Liver (tissue), 9 donors: Measurements from ENCODE around the gene LAMB2. TPM values are rescaled to one million over a fixed set of nuclear protein-coding genes. Genes with fewer than 3 reads are reported as not detected.

ENCODE experiments used
- DNase-seq: peaks from one replicate; pipeline ENCODE4 v3.0.0-alpha.2; 2017; ENCODE audit warnings: low spot score
- H3K27ac ChIP-seq, 2 donors: one replicate each; pipeline ENCODE4 v1.7.0; 2013; ENCODE audit warnings: inconsistent platforms in 2 of 2, low read length in 2 of 2, control low read depth in 1 of 2, low read depth in 1 of 2, mild to moderate bottlenecking in 1 of 2
- H3K27me3 ChIP-seq, 4 donors: one replicate each; pipeline versions ENCODE4 v1.6.1 to v1.7.0; 2013; ENCODE audit warnings: low read length in 3 of 4, inconsistent platforms in 1 of 4, mild to moderate bottlenecking in 1 of 4, moderate library complexity in 1 of 4; ENCODE audit not compliant: control insufficient read depth in 4 of 4, insufficient read depth in 4 of 4
- H3K36me3 ChIP-seq, 4 donors: one replicate each; pipeline versions ENCODE4 v1.6.1 to v1.7.0; 2013; ENCODE audit warnings: low read length in 3 of 4, mild to moderate bottlenecking in 3 of 4, low read depth in 1 of 4, moderate library complexity in 1 of 4; ENCODE audit not compliant: control insufficient read depth in 4 of 4, insufficient read depth in 3 of 4
- H3K4me1 ChIP-seq, 4 donors: one replicate each; pipeline versions ENCODE4 v1.6.1 to v1.7.0; 2013; ENCODE audit warnings: low read length in 3 of 4, mild to moderate bottlenecking in 3 of 4, moderate library complexity in 1 of 4; ENCODE audit not compliant: control insufficient read depth in 4 of 4, insufficient read depth in 4 of 4
- H3K4me3 ChIP-seq, 3 donors: one replicate each; pipeline versions ENCODE4 v1.6.1 to v1.7.0; 2013; ENCODE audit warnings: low read length in 3 of 3, control low read depth in 1 of 3, low read depth in 1 of 3, mild to moderate bottlenecking in 1 of 3
- H3K9ac ChIP-seq, 2 donors: one replicate each; pipeline ENCODE4 v1.7.0; 2013; ENCODE audit warnings: low read length in 2 of 2, mild to moderate bottlenecking in 2 of 2, moderate library complexity in 2 of 2, control low read depth in 1 of 2, low read depth in 1 of 2
- H3K9me3 ChIP-seq, 4 donors: one replicate each; pipeline versions ENCODE4 v1.6.1 to v1.7.0; 2013; ENCODE audit warnings: low read length in 3 of 4; ENCODE audit not compliant: control insufficient read depth in 4 of 4
- EGR1 ChIP-seq, 2 donors: IDR thresholded peaks; 2 replicates each; pipeline ENCODE4 v1.6.1; 2016 to 2018; ENCODE audit warnings: antibody characterized with exemption in 2 of 2, low read depth in 2 of 2
- FOXA1 ChIP-seq: IDR thresholded peaks from 2 replicates; pipeline ENCODE4 v1.6.1; 2016; ENCODE audit warnings: antibody characterized with exemption
- FOXA2 ChIP-seq: IDR thresholded peaks from 2 replicates; pipeline ENCODE4 v1.6.1; 2016; ENCODE audit warnings: antibody characterized with exemption
- GABPA ChIP-seq, 2 donors: IDR thresholded peaks in 1 of 2; conservative IDR thresholded peaks in 1 of 2; 2 replicates each; pipeline ENCODE4 v1.6.1; 2016; ENCODE audit warnings: antibody characterized with exemption in 2 of 2, mild to moderate bottlenecking in 1 of 2, moderate library complexity in 1 of 2
- HNF4A ChIP-seq, 2 donors: conservative IDR thresholded peaks; 2 replicates each; pipeline ENCODE4 v1.6.1; 2016; ENCODE audit warnings: antibody characterized with exemption in 2 of 2, mild to moderate bottlenecking in 2 of 2
- HNF4G ChIP-seq: IDR thresholded peaks from 2 replicates; pipeline ENCODE4 v1.6.1; 2016; ENCODE audit warnings: antibody characterized with exemption
- JUND ChIP-seq, 2 donors: IDR thresholded peaks; 2 replicates each; pipeline ENCODE4 v1.6.1; 2016; ENCODE audit warnings: antibody characterized with exemption in 2 of 2
- NR2F2 ChIP-seq: IDR thresholded peaks from 2 replicates; pipeline ENCODE4 v1.6.1; 2016; ENCODE audit warnings: antibody characterized with exemption
- RAD21 ChIP-seq, 2 donors: IDR thresholded peaks; 2 replicates each; pipeline ENCODE4 v1.6.1; 2016; ENCODE audit warnings: antibody characterized with exemption in 2 of 2, mild to moderate bottlenecking in 2 of 2
- RXRA ChIP-seq, 2 donors: IDR thresholded peaks; 2 replicates each; pipeline ENCODE4 v1.6.1; 2017 to 2018; ENCODE audit warnings: antibody characterized with exemption in 2 of 2, mild to moderate bottlenecking in 1 of 2
- SP1 ChIP-seq: IDR thresholded peaks from 2 replicates; pipeline ENCODE4 v1.6.1; 2018; ENCODE audit warnings: antibody characterized with exemption, mild to moderate bottlenecking
- TAF1 ChIP-seq: conservative IDR thresholded peaks from 2 replicates; pipeline ENCODE4 v1.6.1; 2016; ENCODE audit warnings: antibody characterized with exemption, mild to moderate bottlenecking
- YY1 ChIP-seq: IDR thresholded peaks from 2 replicates; pipeline ENCODE4 v1.6.1; 2016; ENCODE audit warnings: antibody characterized with exemption, mild to moderate bottlenecking
- WGBS: extraction: QIAGEN DNeasy Blood & Tissue Kit; methylation state at CpG from one replicate; pipeline ENCODE4 v1.1.7; 2013; 5-methylcytosine and 5-hydroxymethylcytosine counted together
- polyA plus RNA-seq, 2 donors: library from polyadenylated mRNA; stranded (reverse) in 1 of 2; unstranded in 1 of 2; fragments of 200-250 nt in 1 of 2; fragments of >200 nt in 1 of 2; fragmentation: Nextera tagmentation in 1 of 2; extraction: Ambion mirVana in 1 of 2; gene quantifications; one replicate each; pipeline versions ENCODE4 v1.2.1 to v1.2.3, GENCODE V29; 2013 to 2015
- total RNA-seq, 2 donors: library from RNA; depleted of rRNA; stranded (reverse); fragments of >200 nt; gene quantifications; one replicate each; pipeline ENCODE4 v1.2.3, GENCODE V29; 2014
- TF ChIP-seq, protein P1 (sequence below): IDR thresholded peaks from 2 replicates; pipeline ENCODE4 v1.6.1; 2016; ENCODE audit warnings: antibody characterized with exemption
- TF ChIP-seq, protein P2 (sequence below): fragments of 150-350 bp; IDR thresholded peaks from 2 replicates; pipeline ENCODE4 v1.5.1; 2017; ENCODE audit warnings: improper control_type of control experiment, low read depth, low read length; ENCODE audit not compliant: missing input control
- TF ChIP-seq, protein P3 (sequence below): IDR thresholded peaks from 2 replicates; pipeline ENCODE4 v1.6.1; 2016; ENCODE audit warnings: antibody characterized with exemption
- TF ChIP-seq, protein P4 (sequence below): IDR thresholded peaks from 2 replicates; pipeline ENCODE4 v1.6.1; 2016; ENCODE audit warnings: antibody characterized with exemption
- TF ChIP-seq, protein P5 (sequence below): IDR thresholded peaks from 2 replicates; pipeline ENCODE4 v1.6.1; 2016; ENCODE audit warnings: antibody characterized with exemption, mild to moderate bottlenecking
- donor health status: healthy.
- donor health status: healthy.
- donor health status: healthy.
- donor health status: healthy.
- donor health status: healthy.

Gene LAMB2
- total and polyA plus RNA-seq, 4 donors: 87.6 to 172 (median 134) TPM

DNA sequence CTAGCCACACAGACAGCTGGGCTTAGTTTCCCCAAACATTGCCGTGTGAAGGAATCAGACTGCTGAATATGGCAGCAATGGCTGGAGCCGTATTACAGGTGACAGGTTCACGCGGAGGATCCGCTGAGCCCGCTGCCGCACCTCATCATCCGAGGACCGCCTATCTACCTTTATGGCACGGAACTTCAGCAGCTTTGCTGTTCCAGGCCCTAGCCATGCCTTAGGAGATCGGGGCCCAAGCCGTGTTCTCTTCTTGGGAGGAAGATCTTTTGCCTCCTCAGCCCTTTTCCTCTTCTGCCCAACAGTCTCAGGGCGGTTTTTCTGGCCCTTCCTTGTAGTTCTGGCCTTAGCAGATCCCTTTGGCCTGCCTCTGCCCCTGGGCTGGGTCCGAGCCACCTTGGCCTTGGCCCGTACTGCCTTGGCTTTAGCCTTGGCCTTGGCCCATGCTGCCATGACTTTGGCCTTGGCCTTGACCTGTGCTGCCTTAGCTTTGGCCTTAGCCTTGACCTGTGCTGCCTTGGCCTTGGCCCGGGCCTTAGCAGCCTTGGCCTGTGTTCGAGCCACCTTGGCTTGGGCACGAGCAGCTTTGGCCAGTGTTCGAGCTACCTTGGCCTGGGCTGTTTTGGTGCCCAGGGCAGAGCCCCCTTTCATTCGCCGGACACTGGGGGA lies 30.0 kb upstream of the LAMB2 start:
- Histone ChIP-seq H3K36me3 (peaks cover 0 to 14% (median 12%) of the 10 kb centered on the region in 4 donors), H3K9ac (no peak overlapping the region), H3K9me3 (no peaks in the 10 kb centered on the region), H3K4me3 (no peak overlapping the region), H3K27ac (no peak overlapping the region), H3K27me3 (no peaks in the 10 kb centered on the region), H3K4me1 (peaks cover 18 to 30% (median 30%) of the 10 kb centered on the region in 4 donors)
- 97% methylated on average over 21 of the region's 21 CpGs for WGBS
- TF ChIP-seq FOXA1 (no peak), YY1 (no peak), RXRA (IDR thresholded peaks at IDR 0.05) (no peak), NR2F2 (no peak), HNF4G (no peak), GABPA (IDR thresholded peaks at IDR 0.05 in 1 of 2, conservative IDR thresholded peaks at IDR 0.05 in 1 of 2) (no peak), FOXA2 (no peak), HNF4A (conservative IDR thresholded peaks at IDR 0.05) (no peak), RAD21 (IDR thresholded peaks at IDR 0.05) (no peak), JUND (IDR thresholded peaks at IDR 0.05) (no peak), EGR1 (IDR thresholded peaks at IDR 0.05; ENCODE audit: low read depth in 2 of 2) (no peak), TAF1 (no peak), SP1 (no peak)
- TF ChIP-seq, protein P1, sequence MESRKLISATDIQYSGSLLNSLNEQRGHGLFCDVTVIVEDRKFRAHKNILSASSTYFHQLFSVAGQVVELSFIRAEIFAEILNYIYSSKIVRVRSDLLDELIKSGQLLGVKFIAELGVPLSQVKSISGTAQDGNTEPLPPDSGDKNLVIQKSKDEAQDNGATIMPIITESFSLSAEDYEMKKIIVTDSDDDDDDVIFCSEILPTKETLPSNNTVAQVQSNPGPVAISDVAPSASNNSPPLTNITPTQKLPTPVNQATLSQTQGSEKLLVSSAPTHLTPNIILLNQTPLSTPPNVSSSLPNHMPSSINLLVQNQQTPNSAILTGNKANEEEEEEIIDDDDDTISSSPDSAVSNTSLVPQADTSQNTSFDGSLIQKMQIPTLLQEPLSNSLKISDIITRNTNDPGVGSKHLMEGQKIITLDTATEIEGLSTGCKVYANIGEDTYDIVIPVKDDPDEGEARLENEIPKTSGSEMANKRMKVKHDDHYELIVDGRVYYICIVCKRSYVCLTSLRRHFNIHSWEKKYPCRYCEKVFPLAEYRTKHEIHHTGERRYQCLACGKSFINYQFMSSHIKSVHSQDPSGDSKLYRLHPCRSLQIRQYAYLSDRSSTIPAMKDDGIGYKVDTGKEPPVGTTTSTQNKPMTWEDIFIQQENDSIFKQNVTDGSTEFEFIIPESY: no peak
- TF ChIP-seq, protein P2, sequence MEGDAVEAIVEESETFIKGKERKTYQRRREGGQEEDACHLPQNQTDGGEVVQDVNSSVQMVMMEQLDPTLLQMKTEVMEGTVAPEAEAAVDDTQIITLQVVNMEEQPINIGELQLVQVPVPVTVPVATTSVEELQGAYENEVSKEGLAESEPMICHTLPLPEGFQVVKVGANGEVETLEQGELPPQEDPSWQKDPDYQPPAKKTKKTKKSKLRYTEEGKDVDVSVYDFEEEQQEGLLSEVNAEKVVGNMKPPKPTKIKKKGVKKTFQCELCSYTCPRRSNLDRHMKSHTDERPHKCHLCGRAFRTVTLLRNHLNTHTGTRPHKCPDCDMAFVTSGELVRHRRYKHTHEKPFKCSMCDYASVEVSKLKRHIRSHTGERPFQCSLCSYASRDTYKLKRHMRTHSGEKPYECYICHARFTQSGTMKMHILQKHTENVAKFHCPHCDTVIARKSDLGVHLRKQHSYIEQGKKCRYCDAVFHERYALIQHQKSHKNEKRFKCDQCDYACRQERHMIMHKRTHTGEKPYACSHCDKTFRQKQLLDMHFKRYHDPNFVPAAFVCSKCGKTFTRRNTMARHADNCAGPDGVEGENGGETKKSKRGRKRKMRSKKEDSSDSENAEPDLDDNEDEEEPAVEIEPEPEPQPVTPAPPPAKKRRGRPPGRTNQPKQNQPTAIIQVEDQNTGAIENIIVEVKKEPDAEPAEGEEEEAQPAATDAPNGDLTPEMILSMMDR: no peak
- TF ChIP-seq, protein P3, sequence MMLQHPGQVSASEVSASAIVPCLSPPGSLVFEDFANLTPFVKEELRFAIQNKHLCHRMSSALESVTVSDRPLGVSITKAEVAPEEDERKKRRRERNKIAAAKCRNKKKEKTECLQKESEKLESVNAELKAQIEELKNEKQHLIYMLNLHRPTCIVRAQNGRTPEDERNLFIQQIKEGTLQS: no peak
- TF ChIP-seq, protein P4, sequence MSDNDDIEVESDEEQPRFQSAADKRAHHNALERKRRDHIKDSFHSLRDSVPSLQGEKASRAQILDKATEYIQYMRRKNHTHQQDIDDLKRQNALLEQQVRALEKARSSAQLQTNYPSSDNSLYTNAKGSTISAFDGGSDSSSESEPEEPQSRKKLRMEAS: no peak
- TF ChIP-seq, protein P5, sequence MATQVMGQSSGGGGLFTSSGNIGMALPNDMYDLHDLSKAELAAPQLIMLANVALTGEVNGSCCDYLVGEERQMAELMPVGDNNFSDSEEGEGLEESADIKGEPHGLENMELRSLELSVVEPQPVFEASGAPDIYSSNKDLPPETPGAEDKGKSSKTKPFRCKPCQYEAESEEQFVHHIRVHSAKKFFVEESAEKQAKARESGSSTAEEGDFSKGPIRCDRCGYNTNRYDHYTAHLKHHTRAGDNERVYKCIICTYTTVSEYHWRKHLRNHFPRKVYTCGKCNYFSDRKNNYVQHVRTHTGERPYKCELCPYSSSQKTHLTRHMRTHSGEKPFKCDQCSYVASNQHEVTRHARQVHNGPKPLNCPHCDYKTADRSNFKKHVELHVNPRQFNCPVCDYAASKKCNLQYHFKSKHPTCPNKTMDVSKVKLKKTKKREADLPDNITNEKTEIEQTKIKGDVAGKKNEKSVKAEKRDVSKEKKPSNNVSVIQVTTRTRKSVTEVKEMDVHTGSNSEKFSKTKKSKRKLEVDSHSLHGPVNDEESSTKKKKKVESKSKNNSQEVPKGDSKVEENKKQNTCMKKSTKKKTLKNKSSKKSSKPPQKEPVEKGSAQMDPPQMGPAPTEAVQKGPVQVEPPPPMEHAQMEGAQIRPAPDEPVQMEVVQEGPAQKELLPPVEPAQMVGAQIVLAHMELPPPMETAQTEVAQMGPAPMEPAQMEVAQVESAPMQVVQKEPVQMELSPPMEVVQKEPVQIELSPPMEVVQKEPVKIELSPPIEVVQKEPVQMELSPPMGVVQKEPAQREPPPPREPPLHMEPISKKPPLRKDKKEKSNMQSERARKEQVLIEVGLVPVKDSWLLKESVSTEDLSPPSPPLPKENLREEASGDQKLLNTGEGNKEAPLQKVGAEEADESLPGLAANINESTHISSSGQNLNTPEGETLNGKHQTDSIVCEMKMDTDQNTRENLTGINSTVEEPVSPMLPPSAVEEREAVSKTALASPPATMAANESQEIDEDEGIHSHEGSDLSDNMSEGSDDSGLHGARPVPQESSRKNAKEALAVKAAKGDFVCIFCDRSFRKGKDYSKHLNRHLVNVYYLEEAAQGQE: no peak
- DNase-seq: no peak
